Suppressor macrophage treated with lipopolysaccharide for 1 hour (primary cell): ENCODE results near the gene ZNF552.

Experiments used
- DNase-seq, 3 donors: peaks; one replicate each; pipeline ENCODE4 v3.0.0-alpha.2; 2020 to 2022

Gene ZNF552

DNA sequence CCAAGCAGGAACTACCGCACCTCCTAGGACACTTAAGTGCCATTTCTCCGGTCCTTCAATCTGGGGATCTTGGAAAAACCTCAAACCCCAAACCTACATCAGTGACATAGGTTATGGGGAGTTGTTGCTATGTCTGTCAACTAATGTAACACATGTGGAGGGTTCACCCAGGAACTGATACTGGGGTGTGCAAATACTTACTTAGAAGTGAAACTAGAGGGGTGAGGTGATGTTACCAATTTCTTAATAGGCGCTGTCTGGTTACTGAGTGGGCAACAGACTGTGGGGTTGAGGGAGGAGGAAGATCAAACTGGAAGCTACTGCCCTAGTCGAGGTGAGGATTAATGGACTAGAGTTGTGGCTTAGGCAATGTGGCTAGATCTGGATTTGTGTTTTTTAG lies 43.3 kb downstream of the ZNF552 start:
- DNase-seq, result peak; percentile 17 to 33 (median 24)

DNA sequence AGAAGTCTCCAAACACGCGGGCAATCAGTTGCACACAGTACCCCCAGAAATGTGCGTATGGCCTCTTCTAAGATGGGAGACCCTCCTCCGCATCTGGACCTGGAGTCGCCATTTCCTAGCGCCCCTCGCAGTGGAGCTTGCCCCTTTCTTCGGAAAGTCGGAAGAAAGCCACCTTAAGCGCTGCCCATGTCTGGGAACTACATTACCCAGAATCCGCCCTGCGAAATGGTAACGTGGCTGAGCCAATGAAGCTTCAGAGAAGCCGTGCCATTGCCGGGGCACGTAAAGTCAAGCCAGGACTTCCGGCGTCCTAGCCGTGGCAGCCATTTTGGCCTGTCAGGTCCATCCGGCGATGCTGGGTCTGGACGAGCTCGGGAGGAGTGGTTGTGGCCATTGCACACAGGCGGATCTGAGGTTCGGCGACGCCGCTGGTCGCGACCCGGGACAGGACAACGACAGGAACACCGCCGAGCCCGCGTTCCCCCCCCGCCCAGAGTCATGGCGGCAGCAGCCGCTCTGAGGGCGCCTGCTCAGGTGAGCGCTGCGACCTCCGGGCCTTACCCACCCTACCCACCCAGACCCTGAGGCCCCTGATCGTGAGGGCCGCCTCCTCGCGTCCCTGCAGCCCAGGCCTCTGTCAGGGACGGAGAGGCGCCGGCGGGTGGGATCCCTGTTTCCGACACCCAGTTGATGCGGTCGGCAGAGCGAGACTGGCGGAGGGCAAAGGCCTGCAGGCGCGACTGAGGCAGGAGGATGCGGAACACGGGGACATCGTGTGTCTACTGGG lies 45.2 kb downstream of the ZNF552 start, which contains the start of gene ZNF586:
Gene ZNF586 (plus strand): TSS at position 332 of the 787 bp plus-strand sequence. CDS start 167 bp downstream, at position 499.
- DNase-seq, result peak; percentile 95 to 96 (median 96)

DNA sequence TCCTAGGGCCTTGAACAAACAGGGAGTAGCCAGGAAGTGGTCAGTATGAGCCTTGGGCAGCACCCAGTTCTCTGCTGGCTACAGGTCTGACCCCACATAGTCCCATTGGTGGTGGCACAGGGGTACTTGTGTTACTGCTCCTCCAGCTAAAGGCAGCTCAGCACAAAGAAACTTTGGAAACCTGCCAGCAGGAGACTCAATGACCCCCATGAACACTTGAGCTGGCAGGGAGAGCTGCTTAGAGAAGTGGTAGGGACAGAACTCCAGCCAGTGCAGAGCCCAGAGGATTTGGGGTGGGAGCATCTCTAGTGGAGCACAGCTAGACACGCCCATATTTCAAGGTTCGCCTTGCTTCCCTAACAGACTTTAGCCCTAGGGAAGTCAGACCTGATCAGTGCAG lies 55.6 kb downstream of the ZNF552 start:
- DNase-seq, result no peak

DNA sequence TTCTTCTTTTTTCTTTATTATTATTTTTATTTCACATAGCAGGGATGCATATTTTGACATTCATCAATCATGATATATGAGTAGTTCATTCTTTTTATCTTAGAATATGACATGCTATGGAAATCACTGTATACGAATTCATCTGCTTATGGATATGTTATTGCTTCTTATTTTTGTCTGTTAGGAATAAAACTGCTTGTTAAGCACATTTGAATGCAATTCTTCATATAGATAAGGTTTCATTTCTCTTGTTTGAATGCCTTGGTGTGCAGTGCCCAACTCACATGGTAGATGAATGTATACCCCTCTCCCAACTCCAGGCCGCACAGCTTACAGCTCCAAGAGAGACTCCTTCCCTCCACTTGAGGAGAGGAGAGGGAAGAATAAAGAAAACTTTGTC lies 56.8 kb downstream of the ZNF552 start:
- DNase-seq, result no peak
